Colonic mucosa (tissue), 4 donors: ENCODE data around the gene CPNE2. TPM values are rescaled to one million over a fixed set of nuclear protein-coding genes. Genes with fewer than 3 reads are reported as not detected.
A peak's percentile ranks its signal among the peaks of the same experiment; 100 is the strongest.

Source experiments
- DNase-seq: peaks from one replicate; pipeline ENCODE4 v3.0.0-alpha.2; 2020
- H3K27ac ChIP-seq: fragments of 200-600 bp; one replicate; pipeline ENCODE4 v1.8.0; 2021
- H3K27me3 ChIP-seq: fragments of 200-600 bp; one replicate; pipeline ENCODE4 v1.8.0; 2021
- H3K36me3 ChIP-seq: fragments of 200-600 bp; one replicate; pipeline ENCODE4 v1.8.0; 2021
- H3K4me1 ChIP-seq: fragments of 200-600 bp; one replicate; pipeline ENCODE4 v1.8.0; 2021; ENCODE audit warnings: mild to moderate bottlenecking
- H3K4me3 ChIP-seq: fragments of 200-600 bp; one replicate; pipeline ENCODE4 v1.8.0; 2021
- H3K9ac ChIP-seq, 2 donors: one replicate each; pipeline ENCODE4 v1.7.0; 2013; ENCODE audit warnings: control low read depth in 2 of 2, low read depth in 2 of 2, low read length in 2 of 2
- H3K9me3 ChIP-seq: fragments of 200-600 bp; one replicate; pipeline ENCODE4 v1.8.0; 2021
- CTCF ChIP-seq: fragments of 200-600 bp; IDR thresholded peaks from one replicate; pipeline ENCODE4 v1.8.0; 2022; ENCODE audit warnings: antibody characterized with exemption, mild to moderate bottlenecking
- intact Hi-C: fragments of 100-400 bp; cut with DNase I; formaldehyde crosslinking; loops from one replicate; pipeline ENCODE4 v1.14.1; 2022
- total RNA-seq, 2 donors: library from RNA; stranded (reverse); fragmentation: NEBNext Ultra II Directional in 1 of 2; extraction: Animal tissue kit (Norgen Biotek cat#: 25700) in 1 of 2; gene quantifications; one replicate each; pipeline ENCODE4 v1.2.1, GENCODE V29; 2021
- donor health status: healthy.
- donor health status: DM: no; HTN: no; CAD: no.
- donor health status: DM: no; HTN: no; CAD: no.

The CPNE2 gene
- total RNA-seq, 2 donors from 2014 or later = 38.6 to 53.3 TPM

- H3K9ac ChIP-seq = no peak overlapping the region
- H3K4me1 ChIP-seq = peaks cover 30% of the 10 kb centered on the region
- no peak for DNase-seq
- H3K27ac ChIP-seq = no peak overlapping the region
- no peaks in the 10 kb centered on the region for H3K9me3 ChIP-seq
- no peaks in the 10 kb centered on the region for H3K36me3 ChIP-seq
- H3K4me3 ChIP-seq = no peak overlapping the region
- no peak for TF ChIP-seq CTCF
- no peaks in the 10 kb centered on the region for H3K27me3 ChIP-seq
- intact Hi-C loops = no loop called here
Measured at GRCh38 chr16:57138281-57138935, 46.0 kb downstream of the CPNE2 start.

GRCh38 chr16:57140931-57141668, 48.7 kb downstream of the CPNE2 start:
- DNase-seq = no peak
- Histone ChIP-seq H3K4me3 (no peak overlapping the region), H3K9ac (no peak overlapping the region), H3K36me3 (no peaks in the 10 kb centered on the region), H3K4me1 (peaks cover 14% of the 10 kb centered on the region), H3K27me3 (no peaks in the 10 kb centered on the region), H3K27ac (peak overlapping the region; percentile 33), H3K9me3 (no peaks in the 10 kb centered on the region)
- intact Hi-C loops = no loop called here
- TF ChIP-seq CTCF = no peak

- Histone ChIP-seq H3K4me1 (peaks cover 14% of the 10 kb centered on the region), H3K9me3 (no peaks in the 10 kb centered on the region), H3K4me3 (no peak overlapping the region), H3K9ac (no peak overlapping the region), H3K27me3 (no peaks in the 10 kb centered on the region), H3K36me3 (no peaks in the 10 kb centered on the region), H3K27ac (no peak overlapping the region)
- TF ChIP-seq CTCF = no peak
- no peak for DNase-seq
- intact Hi-C loops = no loop called here
Measured at GRCh38 chr16:57141822-57142631, 49.6 kb downstream of the CPNE2 start.

GRCh38 chr16:57143149-57143921, 51.0 kb downstream of the CPNE2 start:
- no peak for DNase-seq
- TF ChIP-seq CTCF = no peak
- H3K36me3 ChIP-seq = no peaks in the 10 kb centered on the region
- H3K9me3 ChIP-seq = no peaks in the 10 kb centered on the region
- no peak overlapping the region for H3K27ac ChIP-seq
- H3K27me3 ChIP-seq = no peaks in the 10 kb centered on the region
- intact Hi-C loops = no loop called here
- H3K4me3 ChIP-seq = no peak overlapping the region
- peaks cover 14% of the 10 kb centered on the region for H3K4me1 ChIP-seq
- H3K9ac ChIP-seq = peak overlapping the region in 1 of 2 donors; percentile 32

- Histone ChIP-seq H3K27me3 (no peaks in the 10 kb centered on the region), H3K4me3 (no peak overlapping the region), H3K9me3 (no peaks in the 10 kb centered on the region), H3K4me1 (peaks cover 14% of the 10 kb centered on the region), H3K27ac (no peak overlapping the region), H3K36me3 (no peaks in the 10 kb centered on the region), H3K9ac (peak overlapping the region in 1 of 2 donors; percentile 32)
- no peak for TF ChIP-seq CTCF
- intact Hi-C loops = no loop called here
- DNase-seq = no peak
Measured at GRCh38 chr16:57144027-57144426, 51.6 kb downstream of the CPNE2 start.
